ENCODE measurements around the gene BSN. TPM values are rescaled to one million over a fixed set of nuclear protein-coding genes. Genes with fewer than 3 reads are reported as not detected.

BSN gene
- polyA plus RNA-seq, 1 experiment, result 0.04 TPM

GRCh38 chr3:49519916-49520385 lies 34.3 kb upstream of the BSN start:
- no peak for DNase-seq (ENCODE audit: low read depth)
- Histone ChIP-seq H3K36me3 (ENCODE audit: control insufficient read depth, insufficient read depth, low read length) (peaks cover 4% of the 10 kb centered on the region), H3K4me3 (ENCODE audit: low read depth, low read length) (no peak overlapping the region), H3K27me3 (ENCODE audit: control insufficient read depth, insufficient read depth, low read length) (no peaks in the 10 kb centered on the region)
- ChIA-PET POLR2A (no interaction called here), CTCF (interaction anchor here (2.2 kb wide), 1 partner anchor 20 kb away, joined by 9 read pairs; no protein-coding TSS in a partner anchor)
- TF ChIP-seq CTCF (IDR thresholded peaks at IDR 0.05; ENCODE audit: insufficient read depth, low read depth, low read length), result no peak

GRCh38 chr3:49523756-49524747 lies 30.2 kb upstream of the BSN start:
- no peaks in the 10 kb centered on the region for H3K27me3 ChIP-seq (ENCODE audit: control insufficient read depth, insufficient read depth, low read length)
- no peaks in the 10 kb centered on the region for H3K36me3 ChIP-seq (ENCODE audit: control insufficient read depth, insufficient read depth, low read length)
- CTCF ChIA-PET, result interaction anchor here (4.7 kb wide), 1 partner anchor 16 kb away, joined by 18 read pairs; no protein-coding TSS in a partner anchor

GRCh38 chr3:49529567-49529966 lies 24.7 kb upstream of the BSN start:
- ChIA-PET POLR2A (no interaction called here), CTCF (interaction anchor here (0.8 to 1.6 kb wide), 2 partner anchors 10 to 28 kb away, joined by 3 to 9 read pairs; no protein-coding TSS in a partner anchor)
- Histone ChIP-seq H3K4me3 (ENCODE audit: low read depth, low read length) (no peak overlapping the region), H3K36me3 (ENCODE audit: control insufficient read depth, insufficient read depth, low read length) (peaks cover 20% of the 10 kb centered on the region), H3K27me3 (ENCODE audit: control insufficient read depth, insufficient read depth, low read length) (no peaks in the 10 kb centered on the region)
- DNase-seq (ENCODE audit: low read depth), result no peak
- no peak for TF ChIP-seq CTCF (IDR thresholded peaks at IDR 0.05; ENCODE audit: insufficient read depth, low read depth, low read length)

More at GRCh38 chr3:49523756-49524747, 30.2 kb upstream of the BSN start:
- no peak for DNase-seq (ENCODE audit: low read depth)
- no peak for TF ChIP-seq CTCF (IDR thresholded peaks at IDR 0.05; ENCODE audit: insufficient read depth, low read depth, low read length)
- POLR2A ChIA-PET, result no interaction called here
- no peak overlapping the region for H3K4me3 ChIP-seq (ENCODE audit: low read depth, low read length)

- Histone ChIP-seq H3K4me3 (ENCODE audit: low read depth, low read length) (no peak overlapping the region), H3K36me3 (ENCODE audit: control insufficient read depth, insufficient read depth, low read length) (peaks cover 20% of the 10 kb centered on the region), H3K27me3 (ENCODE audit: control insufficient read depth, insufficient read depth, low read length) (no peaks in the 10 kb centered on the region)
- CTCF ChIA-PET, result interaction anchor here (1.6 kb wide), 1 partner anchor 9 kb away, joined by 9 read pairs; no protein-coding TSS in a partner anchor
- no peak for DNase-seq (ENCODE audit: low read depth)
- TF ChIP-seq CTCF (IDR thresholded peaks at IDR 0.05; ENCODE audit: insufficient read depth, low read depth, low read length), result no peak
- POLR2A ChIA-PET, result no interaction called here
Observed at GRCh38 chr3:49530231-49530630, 24.0 kb upstream of the BSN start.

GRCh38 chr3:49530701-49531100 lies 23.6 kb upstream of the BSN start:
- no peak overlapping the region for H3K4me3 ChIP-seq (ENCODE audit: low read depth, low read length)
- peaks cover 20% of the 10 kb centered on the region for H3K36me3 ChIP-seq (ENCODE audit: control insufficient read depth, insufficient read depth, low read length)
- ChIA-PET POLR2A (no interaction called here), CTCF (interaction anchor here (1.2 kb wide), 1 partner anchor 9 kb away, joined by 8 read pairs; no protein-coding TSS in a partner anchor)
- DNase-seq (ENCODE audit: low read depth), result no peak
- no peaks in the 10 kb centered on the region for H3K27me3 ChIP-seq (ENCODE audit: control insufficient read depth, insufficient read depth, low read length)
- TF ChIP-seq CTCF (IDR thresholded peaks at IDR 0.05; ENCODE audit: insufficient read depth, low read depth, low read length), result no peak

Data from BJ (cell line).